Measurements from ENCODE around the gene ENKUR.
"Not testable (repeated sequence)": the region's sequence is repeated elsewhere in the genome, so short reads cannot be mapped to it uniquely, and the experiment has no call there.

ENKUR gene

DNA sequence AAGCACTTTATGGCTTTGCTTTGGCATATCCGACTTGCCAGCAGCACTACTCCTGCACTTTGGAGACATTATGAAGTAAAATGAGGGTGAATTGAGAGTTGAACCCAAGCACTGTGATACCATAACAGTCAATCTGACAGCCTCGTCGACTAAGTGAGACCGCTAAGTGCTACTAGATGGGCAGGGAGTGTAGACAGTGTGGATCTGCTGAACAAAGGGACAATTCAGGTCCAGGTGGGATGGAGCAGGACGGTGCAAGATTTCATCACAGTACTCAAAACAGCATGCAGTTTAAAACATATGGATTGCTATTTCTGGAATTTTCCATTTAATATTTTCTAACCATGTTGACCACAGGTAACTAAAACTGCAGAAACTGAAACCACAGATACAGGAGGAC is 42.8 kb downstream of the ENKUR start:
- no peak for DNase-seq (ENCODE audit: low spot score)

DNA sequence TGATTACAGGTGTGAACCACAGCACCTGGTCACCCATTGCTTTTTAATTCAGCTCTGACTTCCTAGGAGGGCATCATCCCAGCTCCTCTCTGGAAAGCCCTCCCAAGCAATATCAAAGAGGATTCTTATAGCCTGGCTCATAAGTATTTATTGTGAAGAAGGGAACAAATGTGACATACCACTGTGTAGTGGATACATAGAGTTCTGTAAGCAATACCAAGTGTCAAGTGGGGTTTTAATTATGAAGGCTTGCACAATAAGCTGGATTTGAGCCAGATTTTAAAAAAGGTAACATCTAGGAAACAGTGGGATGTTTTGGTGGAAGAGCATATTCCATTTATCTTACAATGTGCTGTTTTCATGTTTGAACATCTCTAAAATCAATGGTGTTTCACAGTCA is 44.6 kb downstream of the ENKUR start:
- DNase-seq (ENCODE audit: low spot score), result no peak

GRCh38 chr10:24969841-24970281 is 46.1 kb downstream of the ENKUR start:
- no peak for DNase-seq (ENCODE audit: low spot score)

GRCh38 chr10:24968951-24969350 is 47.0 kb downstream of the ENKUR start:
- DNase-seq (ENCODE audit: low spot score), result not testable (repeated sequence)

- no peak for DNase-seq (ENCODE audit: low spot score)
Measured at GRCh38 chr10:24968349-24968748, 47.6 kb downstream of the ENKUR start.

- DNase-seq (ENCODE audit: low spot score), result no peak
Measured at GRCh38 chr10:24966962-24967481, 48.9 kb downstream of the ENKUR start.

DNA sequence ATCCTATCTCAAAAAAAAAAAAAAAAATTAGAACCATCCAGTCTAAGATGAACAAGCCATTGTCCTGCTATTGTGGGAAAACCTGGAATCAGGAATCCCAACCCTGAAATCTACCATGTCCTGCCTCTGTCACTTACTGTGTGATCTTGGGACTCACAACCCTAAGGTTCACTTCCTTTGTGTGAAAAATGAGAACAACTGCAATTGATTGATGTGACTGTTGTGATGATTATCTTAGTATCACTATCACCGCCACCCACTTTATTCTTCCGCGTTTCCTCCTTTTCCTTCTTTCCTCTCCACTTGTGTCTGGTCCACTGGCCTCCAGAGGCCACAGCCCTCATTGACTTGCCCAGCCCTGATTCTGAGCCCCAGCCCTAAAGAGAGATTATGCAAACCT is 50.9 kb downstream of the ENKUR start:
- DNase-seq (ENCODE audit: low spot score), result no peak

DNA sequence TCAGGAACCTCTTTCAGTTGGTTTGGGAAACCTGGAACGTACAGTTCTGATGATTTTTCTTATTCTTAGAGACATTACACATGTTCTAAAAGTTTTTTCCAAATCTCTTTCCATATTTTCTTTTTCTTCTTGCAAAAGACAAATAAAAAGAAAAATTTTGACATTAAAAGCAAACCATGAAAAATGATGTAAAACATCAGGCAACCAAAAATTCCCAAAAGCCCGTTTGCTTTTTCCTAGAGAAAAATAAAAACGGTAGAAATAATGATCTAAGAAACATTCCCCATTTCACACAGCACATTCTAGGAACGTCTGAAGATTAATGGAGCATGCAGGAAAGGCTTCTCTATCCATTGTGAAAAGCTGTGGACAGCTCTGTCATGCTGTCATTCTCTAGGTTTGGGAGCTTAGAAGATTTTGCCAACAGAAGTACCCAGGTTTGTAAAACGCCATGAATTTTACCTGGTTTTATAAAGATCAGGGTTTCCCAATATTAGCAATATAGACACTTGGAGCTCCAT is 52.4 kb downstream of the ENKUR start:
- DNase-seq (ENCODE audit: low spot score), result no peak

GRCh38 chr10:24962995-24963394 is 53.0 kb downstream of the ENKUR start:
- DNase-seq (ENCODE audit: low spot score), result no peak

DNA sequence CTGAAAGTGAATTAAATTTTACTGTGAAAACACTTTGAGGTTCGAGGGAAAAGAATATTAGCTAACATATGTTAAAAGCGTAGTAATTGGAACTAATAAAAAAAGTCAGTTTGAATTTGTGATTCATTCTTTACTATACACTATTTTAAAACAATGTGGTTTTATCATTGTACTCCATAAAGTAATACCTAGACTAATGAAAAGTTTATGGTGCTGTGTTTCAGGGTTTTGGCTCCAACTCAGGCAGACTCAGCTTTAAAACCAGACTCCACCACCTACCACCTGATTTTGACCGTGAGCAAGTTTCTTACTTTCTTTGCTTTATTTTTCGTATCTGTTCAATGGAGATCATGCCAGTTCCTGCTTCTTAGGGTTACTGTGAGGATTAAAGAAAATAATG is 54.4 kb downstream of the ENKUR start:
- DNase-seq (ENCODE audit: low spot score), result no peak

GRCh38 chr10:24959382-24959730 is 56.6 kb downstream of the ENKUR start:
- no peak for DNase-seq (ENCODE audit: low spot score)

DNA sequence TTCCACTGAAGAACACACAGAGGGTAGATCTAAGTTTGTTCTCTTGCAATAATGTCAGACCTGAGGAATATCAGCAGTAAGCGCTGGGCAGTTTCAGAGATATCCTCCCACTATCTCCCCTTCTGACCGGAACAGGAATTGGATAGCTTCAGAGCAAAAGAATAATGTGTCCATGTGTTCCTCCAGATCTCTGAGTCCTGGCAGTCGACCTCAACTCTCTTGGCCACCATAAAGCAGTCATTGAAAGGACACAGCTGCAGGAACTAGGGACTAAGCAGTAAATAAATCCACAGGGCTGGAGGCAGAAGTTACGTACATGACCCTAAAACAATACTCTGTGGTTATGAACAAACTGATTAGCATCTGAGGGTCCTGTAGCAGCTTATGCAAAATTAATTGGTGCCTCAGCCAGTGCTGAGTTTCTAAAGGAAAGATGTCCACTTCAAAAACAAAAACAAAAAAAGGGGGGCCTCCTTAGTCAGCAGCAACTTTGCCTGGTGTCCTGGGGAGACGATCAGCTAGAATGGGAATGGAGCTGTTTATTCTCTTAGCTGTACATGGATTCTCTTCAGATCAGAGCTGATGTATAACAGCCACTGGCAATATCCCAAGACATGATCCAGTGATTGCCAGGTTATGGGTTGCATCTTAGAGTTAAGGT is 57.1 kb downstream of the ENKUR start:
- no peak for DNase-seq (ENCODE audit: low spot score)

GRCh38 chr10:24958091-24958720 is 57.8 kb downstream of the ENKUR start:
- DNase-seq (ENCODE audit: low spot score), result no peak

DNA sequence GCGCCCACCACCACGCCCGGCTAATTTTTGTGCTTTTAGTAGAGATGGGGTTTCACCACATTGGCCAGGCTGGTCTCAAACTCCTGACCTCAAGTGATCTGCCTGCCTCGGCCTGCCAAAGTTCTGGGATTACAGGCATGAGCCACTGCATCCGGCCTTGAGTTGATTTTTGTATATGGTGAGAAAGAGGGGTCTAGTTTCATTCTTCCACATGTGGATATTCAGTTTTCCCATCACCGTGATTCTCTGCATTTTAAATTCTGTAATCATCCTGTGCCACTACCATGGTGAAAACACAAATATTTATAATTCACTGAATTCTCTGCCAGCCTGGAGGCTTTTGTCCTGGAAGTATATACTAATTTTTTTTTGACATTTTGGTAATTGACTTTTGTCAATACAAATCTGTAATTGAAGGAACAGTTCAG is 58.3 kb downstream of the ENKUR start:
- not testable (repeated sequence) for DNase-seq (ENCODE audit: low spot score)

- no peak for DNase-seq (ENCODE audit: low spot score)
Measured at GRCh38 chr10:24953675-24954074, 62.3 kb downstream of the ENKUR start.

- DNase-seq (ENCODE audit: low spot score), result peak; percentile 12
Measured at GRCh38 chr10:24952707-24953645, 63.0 kb downstream of the ENKUR start.

DNA sequence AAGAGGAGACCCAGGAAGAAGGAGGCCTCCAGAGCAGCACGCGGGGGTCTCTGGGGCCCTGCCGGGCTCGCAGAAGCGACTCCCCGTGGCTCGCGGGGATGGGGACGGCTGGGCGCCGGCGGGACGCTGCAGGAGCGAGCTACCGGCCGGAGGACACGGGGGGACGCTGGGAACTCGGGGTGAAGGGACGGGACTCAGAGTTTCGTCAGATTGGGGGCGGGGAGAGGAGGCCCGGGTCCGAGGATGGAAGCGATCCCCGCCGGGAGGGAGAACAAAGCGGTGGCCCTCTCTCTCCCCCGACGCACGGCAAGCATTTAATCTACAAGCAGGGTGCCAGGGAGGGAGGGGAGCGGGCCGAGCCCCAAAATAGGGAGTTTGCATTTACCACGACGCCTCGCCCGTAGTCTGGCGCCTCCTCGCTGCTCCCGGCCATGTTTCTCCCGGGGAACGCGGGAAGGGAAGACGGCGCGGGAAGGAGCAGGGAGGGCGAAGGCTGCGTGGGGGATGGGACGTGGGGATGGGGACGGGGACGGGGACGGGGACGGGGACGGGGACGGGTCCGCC is 63.7 kb downstream of the ENKUR start, which contains the start of gene PRTFDC1:
Gene PRTFDC1, minus strand, starts transcription at position 464 of the 564 bp plus-strand sequence. Its CDS starts 31 bp downstream, at position 433.
- no peak for DNase-seq (ENCODE audit: low spot score)

DNA sequence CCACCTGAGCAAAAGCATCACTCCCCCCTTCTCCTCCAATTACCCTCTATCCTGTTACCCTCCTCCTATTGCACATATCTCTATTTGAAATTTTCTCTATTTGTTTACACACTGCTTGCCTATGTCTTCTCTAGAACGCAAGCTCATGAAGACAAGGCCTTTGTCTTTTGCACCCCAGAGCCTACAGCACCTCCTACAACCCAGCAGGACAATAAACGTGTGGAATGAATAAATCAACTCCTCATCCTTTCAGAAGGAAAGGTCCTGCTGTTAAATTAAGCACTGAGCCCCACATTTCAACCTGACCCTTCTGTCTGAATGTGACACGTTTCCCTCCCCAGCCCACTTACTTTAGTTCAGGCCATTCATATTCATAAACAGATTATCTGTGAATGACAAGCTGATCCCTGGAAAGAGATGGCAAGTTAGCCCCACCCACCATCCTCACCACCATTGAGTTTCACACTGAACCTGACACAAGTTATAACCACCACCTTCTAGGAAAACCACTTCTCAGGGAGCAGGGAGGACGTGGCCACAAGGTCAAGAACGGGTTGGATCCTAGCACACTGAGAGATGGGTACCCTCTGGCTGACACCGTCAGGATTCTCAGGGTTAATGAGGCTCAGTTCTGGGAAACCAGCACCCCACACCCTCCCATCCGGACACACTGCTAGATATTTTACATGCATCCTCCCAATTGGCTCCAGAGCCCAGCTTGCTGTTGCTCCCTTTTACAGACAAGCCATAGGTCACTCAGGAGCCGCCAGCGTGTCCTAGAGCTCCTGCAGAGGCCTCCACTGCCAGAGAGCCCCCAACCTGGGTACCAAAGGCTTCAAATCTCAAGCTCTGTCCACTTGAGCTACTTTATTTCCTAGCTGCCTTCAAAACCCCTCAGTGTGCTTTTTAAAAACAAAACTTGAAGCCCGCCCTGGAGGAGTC is 64.5 kb downstream of the ENKUR start:
- DNase-seq (ENCODE audit: low spot score), result peak; percentile 24

DNA sequence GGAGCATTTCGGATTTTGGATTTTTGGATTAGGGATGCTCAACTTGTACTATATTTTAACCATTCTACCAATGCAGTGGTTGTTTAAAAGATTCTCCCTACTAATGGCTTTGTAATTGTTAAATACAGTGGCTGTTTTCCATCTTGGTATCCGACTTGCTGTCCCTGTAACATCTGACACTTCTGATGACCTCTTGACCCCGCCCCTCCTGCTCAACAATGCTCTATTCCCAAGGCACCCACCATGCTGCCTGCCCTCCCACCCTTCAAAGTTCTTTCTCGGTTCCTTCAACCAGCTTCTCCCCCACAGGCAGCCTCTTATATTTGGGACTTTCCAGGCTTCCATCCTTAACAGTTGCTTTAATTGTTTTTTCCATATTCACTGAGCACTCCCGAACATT is 65.5 kb downstream of the ENKUR start:
- DNase-seq (ENCODE audit: low spot score), result no peak

GRCh38 chr10:24949616-24950015 is 66.3 kb downstream of the ENKUR start:
- no peak for DNase-seq (ENCODE audit: low spot score)

All from activated CD4-positive, alpha-beta T cell treated with anti-CD3 and anti-CD28 coated beads, Interleukin-2, Interleukin-4, amounts not matched to agents 100 ng/mL and 50 ng/mL, durations not matched to agents 16 hours and 8 hours (primary cell).